ENCODE results near the gene IQCC.

Gene IQCC

DNA sequence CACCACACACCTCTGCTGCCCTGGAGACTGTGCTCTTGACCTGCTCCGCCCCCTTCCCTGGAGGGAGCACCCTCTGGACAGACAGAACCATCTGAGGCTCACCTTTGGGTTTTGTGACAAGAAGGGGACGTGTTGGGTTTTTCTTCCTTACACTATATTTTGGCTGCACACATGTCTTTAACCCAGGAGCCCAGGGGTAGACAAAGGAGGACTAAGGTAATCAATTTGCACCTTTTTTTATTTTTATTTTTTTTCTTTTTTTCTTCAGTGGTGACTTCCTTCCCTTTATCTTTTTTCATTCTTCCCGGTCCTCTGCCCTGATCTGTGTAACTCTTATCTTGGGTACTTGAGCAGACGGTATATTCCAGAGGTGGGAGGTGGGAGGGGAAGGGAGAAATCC, 34.5 kb upstream of the IQCC start:
- Histone ChIP-seq H3K27me3 (ENCODE audit: insufficient read depth, poor library complexity, severe bottlenecking) (no peaks in the 10 kb centered on the region), H3K27ac (replicated peaks) (no peak overlapping the region), H3K4me3 (replicated peaks; ENCODE audit: insufficient read depth, low read length) (no peak overlapping the region)
- no peak for DNase-seq (ENCODE audit: low read depth in 1 of 2, low spot score in 1 of 2)
- TF ChIP-seq GABPA (IDR thresholded peaks at IDR 0.05; ENCODE audit: low read depth), result no peak
- no peak for TF ChIP-seq POLR2AphosphoS5 (IDR thresholded peaks at IDR 0.05; ENCODE audit: low read depth)
- TF ChIP-seq, protein P1, sequence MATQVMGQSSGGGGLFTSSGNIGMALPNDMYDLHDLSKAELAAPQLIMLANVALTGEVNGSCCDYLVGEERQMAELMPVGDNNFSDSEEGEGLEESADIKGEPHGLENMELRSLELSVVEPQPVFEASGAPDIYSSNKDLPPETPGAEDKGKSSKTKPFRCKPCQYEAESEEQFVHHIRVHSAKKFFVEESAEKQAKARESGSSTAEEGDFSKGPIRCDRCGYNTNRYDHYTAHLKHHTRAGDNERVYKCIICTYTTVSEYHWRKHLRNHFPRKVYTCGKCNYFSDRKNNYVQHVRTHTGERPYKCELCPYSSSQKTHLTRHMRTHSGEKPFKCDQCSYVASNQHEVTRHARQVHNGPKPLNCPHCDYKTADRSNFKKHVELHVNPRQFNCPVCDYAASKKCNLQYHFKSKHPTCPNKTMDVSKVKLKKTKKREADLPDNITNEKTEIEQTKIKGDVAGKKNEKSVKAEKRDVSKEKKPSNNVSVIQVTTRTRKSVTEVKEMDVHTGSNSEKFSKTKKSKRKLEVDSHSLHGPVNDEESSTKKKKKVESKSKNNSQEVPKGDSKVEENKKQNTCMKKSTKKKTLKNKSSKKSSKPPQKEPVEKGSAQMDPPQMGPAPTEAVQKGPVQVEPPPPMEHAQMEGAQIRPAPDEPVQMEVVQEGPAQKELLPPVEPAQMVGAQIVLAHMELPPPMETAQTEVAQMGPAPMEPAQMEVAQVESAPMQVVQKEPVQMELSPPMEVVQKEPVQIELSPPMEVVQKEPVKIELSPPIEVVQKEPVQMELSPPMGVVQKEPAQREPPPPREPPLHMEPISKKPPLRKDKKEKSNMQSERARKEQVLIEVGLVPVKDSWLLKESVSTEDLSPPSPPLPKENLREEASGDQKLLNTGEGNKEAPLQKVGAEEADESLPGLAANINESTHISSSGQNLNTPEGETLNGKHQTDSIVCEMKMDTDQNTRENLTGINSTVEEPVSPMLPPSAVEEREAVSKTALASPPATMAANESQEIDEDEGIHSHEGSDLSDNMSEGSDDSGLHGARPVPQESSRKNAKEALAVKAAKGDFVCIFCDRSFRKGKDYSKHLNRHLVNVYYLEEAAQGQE (IDR thresholded peaks at IDR 0.05; ENCODE audit: insufficient replicate concordance, low read depth), result no peak
- TF ChIP-seq, protein P2, sequence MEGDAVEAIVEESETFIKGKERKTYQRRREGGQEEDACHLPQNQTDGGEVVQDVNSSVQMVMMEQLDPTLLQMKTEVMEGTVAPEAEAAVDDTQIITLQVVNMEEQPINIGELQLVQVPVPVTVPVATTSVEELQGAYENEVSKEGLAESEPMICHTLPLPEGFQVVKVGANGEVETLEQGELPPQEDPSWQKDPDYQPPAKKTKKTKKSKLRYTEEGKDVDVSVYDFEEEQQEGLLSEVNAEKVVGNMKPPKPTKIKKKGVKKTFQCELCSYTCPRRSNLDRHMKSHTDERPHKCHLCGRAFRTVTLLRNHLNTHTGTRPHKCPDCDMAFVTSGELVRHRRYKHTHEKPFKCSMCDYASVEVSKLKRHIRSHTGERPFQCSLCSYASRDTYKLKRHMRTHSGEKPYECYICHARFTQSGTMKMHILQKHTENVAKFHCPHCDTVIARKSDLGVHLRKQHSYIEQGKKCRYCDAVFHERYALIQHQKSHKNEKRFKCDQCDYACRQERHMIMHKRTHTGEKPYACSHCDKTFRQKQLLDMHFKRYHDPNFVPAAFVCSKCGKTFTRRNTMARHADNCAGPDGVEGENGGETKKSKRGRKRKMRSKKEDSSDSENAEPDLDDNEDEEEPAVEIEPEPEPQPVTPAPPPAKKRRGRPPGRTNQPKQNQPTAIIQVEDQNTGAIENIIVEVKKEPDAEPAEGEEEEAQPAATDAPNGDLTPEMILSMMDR (IDR thresholded peaks at IDR 0.05; ENCODE audit: insufficient read depth, low read length), result no peak
- no peak for TF ChIP-seq SPI1 (IDR thresholded peaks at IDR 0.05; ENCODE audit: borderline replicate concordance, low read depth)

DNA sequence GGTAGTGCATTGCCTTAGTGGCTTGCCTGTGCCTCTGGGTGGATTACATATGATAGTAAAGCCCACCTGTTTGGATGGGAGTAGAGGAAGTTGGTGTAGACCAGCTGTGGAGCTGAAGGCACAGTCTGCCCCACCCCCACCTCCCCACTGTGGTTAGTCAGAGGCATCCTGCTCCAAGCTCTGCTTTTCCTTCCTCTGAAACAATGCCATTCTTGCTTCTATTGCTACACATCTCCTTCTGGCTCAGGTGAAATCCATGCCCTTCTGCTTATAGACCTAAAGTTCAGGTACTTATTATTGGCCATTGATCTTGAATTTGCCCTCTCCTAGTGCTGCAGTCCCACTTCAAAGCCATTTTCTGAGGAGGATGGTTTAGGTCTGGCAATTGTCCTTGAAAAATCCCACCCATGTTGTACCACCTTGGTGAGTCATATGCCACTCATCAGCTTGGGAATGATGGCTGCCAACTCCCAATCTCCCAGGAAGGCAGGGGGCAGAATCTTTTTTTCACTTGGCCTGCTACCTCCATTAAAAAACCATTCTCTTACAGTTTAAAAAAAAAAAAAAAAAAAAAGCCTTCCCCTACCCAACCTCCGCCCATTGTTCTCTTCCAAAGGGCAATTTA, 32.7 kb upstream of the IQCC start:
- TF ChIP-seq, protein P2 (IDR thresholded peaks at IDR 0.05; ENCODE audit: insufficient read depth, low read length), result no peak
- TF ChIP-seq GABPA (IDR thresholded peaks at IDR 0.05; ENCODE audit: low read depth) (no peak), POLR2AphosphoS5 (IDR thresholded peaks at IDR 0.05; ENCODE audit: low read depth) (0 out of 2 replicates have a peak, but pooled peaks have one; percentile 28), SPI1 (IDR thresholded peaks at IDR 0.05; ENCODE audit: borderline replicate concordance, low read depth) (no peak)
- TF ChIP-seq, protein P1 (IDR thresholded peaks at IDR 0.05; ENCODE audit: insufficient replicate concordance, low read depth), result no peak
- no peaks in the 10 kb centered on the region for H3K27me3 ChIP-seq (ENCODE audit: insufficient read depth, poor library complexity, severe bottlenecking)
- peak in 1 of 2 experiments; percentile 40 for DNase-seq (ENCODE audit: low read depth in 1 of 2, low spot score in 1 of 2)
- no peak overlapping the region for H3K27ac ChIP-seq (replicated peaks)
- H3K4me3 ChIP-seq (replicated peaks; ENCODE audit: insufficient read depth, low read length), result no peak overlapping the region

DNA sequence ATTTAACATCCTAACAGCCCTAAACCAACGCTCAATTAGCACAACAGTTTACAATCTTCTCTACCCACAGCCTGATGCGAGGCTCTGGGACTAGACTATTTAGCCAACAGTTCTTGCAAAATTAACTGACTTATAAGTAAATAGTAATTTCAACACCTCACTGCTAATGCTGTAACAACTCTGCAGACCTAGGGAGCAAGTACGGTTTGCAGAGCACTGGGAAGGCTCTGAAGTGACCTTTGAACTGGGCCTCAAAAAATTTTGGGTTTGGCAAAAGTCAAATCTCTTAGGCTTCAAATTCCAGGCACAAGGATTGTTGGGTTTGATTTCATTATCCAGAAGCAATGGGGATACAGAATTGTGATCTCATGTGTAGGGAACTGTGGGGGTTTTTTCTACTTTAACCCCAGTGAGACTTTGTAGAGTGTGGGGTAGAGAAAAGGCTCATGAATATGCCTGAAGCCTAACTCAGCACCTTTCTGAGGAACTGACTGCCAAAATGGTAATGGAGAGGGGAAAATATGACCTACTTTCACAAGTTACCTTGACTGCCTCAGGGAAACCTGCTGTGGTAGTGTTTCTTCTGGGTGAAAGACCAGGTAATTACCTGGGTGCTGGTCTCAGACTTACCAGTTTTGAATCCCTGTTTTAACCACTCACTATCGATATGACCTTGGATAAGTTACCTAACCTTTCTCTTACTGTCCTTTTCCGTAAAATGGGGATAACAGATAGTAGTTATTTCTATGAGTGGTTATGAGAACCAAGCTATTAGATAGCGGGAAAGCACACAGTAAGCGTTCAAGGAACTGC, 26.9 kb upstream of the IQCC start:
- DNase-seq (ENCODE audit: low read depth in 1 of 2, low spot score in 1 of 2), result peak; percentile 70 to 73
- peak overlapping the region; percentile 87 for H3K27ac ChIP-seq (replicated peaks)
- H3K27me3 ChIP-seq (ENCODE audit: insufficient read depth, poor library complexity, severe bottlenecking), result no peaks in the 10 kb centered on the region
- H3K4me3 ChIP-seq (replicated peaks; ENCODE audit: insufficient read depth, low read length), result no peak overlapping the region
- TF ChIP-seq SPI1 (IDR thresholded peaks at IDR 0.05; ENCODE audit: borderline replicate concordance, low read depth), result no peak
- TF ChIP-seq, protein P1 (IDR thresholded peaks at IDR 0.05; ENCODE audit: insufficient replicate concordance, low read depth), result no peak
- TF ChIP-seq POLR2AphosphoS5 (IDR thresholded peaks at IDR 0.05; ENCODE audit: low read depth), result no peak
- TF ChIP-seq, protein P2 (IDR thresholded peaks at IDR 0.05; ENCODE audit: insufficient read depth, low read length), result no peak
- TF ChIP-seq GABPA (IDR thresholded peaks at IDR 0.05; ENCODE audit: low read depth), result no peak

Data from HL-60 (cell line).